Measurements from ENCODE around the gene GRPEL1. TPM values are rescaled to one million over a fixed set of nuclear protein-coding genes. Genes with fewer than 3 reads are reported as not detected.

The GRPEL1 gene
- polyA plus RNA-seq, 1 donor from 2014 or later, result 28.5 TPM

DNA sequence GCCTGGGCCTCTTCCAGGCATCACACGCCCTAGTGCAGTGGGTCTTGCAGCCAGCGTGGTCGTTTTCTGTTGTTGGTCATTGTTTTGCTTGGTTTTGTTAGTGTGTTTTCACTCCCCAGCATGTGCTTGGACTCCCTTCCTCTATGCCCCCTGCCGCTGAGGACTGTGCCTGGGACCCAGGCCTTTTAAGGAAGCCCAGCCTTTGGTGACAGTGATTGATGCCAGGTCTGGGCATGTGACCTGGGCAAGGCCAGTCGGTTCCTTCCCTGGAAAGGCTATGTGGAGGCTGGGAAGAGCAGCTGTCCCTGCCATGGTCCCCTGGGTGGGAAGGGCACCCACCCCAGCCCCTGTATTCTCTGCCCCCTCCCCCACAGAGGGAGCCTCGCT lies 8.8 kb upstream of the GRPEL1 start:
- H3K9ac ChIP-seq (ENCODE audit: low read length), result no peak overlapping the region
- H3K27ac ChIP-seq (ENCODE audit: low read length), result no peak overlapping the region
- no peak overlapping the region for H3K4me2 ChIP-seq (ENCODE audit: low read length)
- no peaks in the 10 kb centered on the region for H3F3A ChIP-seq (ENCODE audit: insufficient read depth, low read length, poor library complexity, severe bottlenecking)
- no peak overlapping the region for H3K4me3 ChIP-seq (ENCODE audit: low read length)
- no peaks in the 10 kb centered on the region for H3K79me2 ChIP-seq (replicated peaks; ENCODE audit: insufficient read depth, low read length)
- H3K27me3 ChIP-seq (ENCODE audit: insufficient read depth, low read depth, low read length), result no peaks in the 10 kb centered on the region
- no peaks in the 10 kb centered on the region for H3K9me3 ChIP-seq (ENCODE audit: low read length)
- H3K9me2 ChIP-seq (ENCODE audit: insufficient read depth, low read length), result no peaks in the 10 kb centered on the region
- no peak for TF ChIP-seq RAD21 (conservative IDR thresholded peaks at IDR 0.05)
- no peak for TF ChIP-seq POLR2AphosphoS5 (IDR thresholded peaks at IDR 0.05)
- no peak for TF ChIP-seq MXI1 (conservative IDR thresholded peaks at IDR 0.05; ENCODE audit: poor library complexity, severe bottlenecking)
- no peak for TF ChIP-seq EP300 (conservative IDR thresholded peaks at IDR 0.05; ENCODE audit: poor library complexity, severe bottlenecking)
- TF ChIP-seq, protein P1, sequence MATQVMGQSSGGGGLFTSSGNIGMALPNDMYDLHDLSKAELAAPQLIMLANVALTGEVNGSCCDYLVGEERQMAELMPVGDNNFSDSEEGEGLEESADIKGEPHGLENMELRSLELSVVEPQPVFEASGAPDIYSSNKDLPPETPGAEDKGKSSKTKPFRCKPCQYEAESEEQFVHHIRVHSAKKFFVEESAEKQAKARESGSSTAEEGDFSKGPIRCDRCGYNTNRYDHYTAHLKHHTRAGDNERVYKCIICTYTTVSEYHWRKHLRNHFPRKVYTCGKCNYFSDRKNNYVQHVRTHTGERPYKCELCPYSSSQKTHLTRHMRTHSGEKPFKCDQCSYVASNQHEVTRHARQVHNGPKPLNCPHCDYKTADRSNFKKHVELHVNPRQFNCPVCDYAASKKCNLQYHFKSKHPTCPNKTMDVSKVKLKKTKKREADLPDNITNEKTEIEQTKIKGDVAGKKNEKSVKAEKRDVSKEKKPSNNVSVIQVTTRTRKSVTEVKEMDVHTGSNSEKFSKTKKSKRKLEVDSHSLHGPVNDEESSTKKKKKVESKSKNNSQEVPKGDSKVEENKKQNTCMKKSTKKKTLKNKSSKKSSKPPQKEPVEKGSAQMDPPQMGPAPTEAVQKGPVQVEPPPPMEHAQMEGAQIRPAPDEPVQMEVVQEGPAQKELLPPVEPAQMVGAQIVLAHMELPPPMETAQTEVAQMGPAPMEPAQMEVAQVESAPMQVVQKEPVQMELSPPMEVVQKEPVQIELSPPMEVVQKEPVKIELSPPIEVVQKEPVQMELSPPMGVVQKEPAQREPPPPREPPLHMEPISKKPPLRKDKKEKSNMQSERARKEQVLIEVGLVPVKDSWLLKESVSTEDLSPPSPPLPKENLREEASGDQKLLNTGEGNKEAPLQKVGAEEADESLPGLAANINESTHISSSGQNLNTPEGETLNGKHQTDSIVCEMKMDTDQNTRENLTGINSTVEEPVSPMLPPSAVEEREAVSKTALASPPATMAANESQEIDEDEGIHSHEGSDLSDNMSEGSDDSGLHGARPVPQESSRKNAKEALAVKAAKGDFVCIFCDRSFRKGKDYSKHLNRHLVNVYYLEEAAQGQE (IDR thresholded peaks at IDR 0.05; ENCODE audit: borderline replicate concordance), result no peak
- no peak for TF ChIP-seq EZH2 (IDR thresholded peaks at IDR 0.05; ENCODE audit: borderline replicate concordance, insufficient read depth, low read length, poor library complexity, severe bottlenecking)
- no peak for TF ChIP-seq SMC3 (conservative IDR thresholded peaks at IDR 0.05; ENCODE audit: poor library complexity)
- TF ChIP-seq TAF1 (IDR thresholded peaks at IDR 0.05; ENCODE audit: low read depth), result no peak
- TF ChIP-seq, protein P2, sequence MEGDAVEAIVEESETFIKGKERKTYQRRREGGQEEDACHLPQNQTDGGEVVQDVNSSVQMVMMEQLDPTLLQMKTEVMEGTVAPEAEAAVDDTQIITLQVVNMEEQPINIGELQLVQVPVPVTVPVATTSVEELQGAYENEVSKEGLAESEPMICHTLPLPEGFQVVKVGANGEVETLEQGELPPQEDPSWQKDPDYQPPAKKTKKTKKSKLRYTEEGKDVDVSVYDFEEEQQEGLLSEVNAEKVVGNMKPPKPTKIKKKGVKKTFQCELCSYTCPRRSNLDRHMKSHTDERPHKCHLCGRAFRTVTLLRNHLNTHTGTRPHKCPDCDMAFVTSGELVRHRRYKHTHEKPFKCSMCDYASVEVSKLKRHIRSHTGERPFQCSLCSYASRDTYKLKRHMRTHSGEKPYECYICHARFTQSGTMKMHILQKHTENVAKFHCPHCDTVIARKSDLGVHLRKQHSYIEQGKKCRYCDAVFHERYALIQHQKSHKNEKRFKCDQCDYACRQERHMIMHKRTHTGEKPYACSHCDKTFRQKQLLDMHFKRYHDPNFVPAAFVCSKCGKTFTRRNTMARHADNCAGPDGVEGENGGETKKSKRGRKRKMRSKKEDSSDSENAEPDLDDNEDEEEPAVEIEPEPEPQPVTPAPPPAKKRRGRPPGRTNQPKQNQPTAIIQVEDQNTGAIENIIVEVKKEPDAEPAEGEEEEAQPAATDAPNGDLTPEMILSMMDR (IDR thresholded peaks at IDR 0.05; ENCODE audit: poor library complexity, severe bottlenecking), result no peak
- no peaks in the 10 kb centered on the region for H4K20me1 ChIP-seq (ENCODE audit: insufficient read depth)
- H3K36me3 ChIP-seq (ENCODE audit: insufficient read depth, low read length), result no peaks in the 10 kb centered on the region
- H2AFZ ChIP-seq (ENCODE audit: low read depth, low read length), result no peak overlapping the region

DNA sequence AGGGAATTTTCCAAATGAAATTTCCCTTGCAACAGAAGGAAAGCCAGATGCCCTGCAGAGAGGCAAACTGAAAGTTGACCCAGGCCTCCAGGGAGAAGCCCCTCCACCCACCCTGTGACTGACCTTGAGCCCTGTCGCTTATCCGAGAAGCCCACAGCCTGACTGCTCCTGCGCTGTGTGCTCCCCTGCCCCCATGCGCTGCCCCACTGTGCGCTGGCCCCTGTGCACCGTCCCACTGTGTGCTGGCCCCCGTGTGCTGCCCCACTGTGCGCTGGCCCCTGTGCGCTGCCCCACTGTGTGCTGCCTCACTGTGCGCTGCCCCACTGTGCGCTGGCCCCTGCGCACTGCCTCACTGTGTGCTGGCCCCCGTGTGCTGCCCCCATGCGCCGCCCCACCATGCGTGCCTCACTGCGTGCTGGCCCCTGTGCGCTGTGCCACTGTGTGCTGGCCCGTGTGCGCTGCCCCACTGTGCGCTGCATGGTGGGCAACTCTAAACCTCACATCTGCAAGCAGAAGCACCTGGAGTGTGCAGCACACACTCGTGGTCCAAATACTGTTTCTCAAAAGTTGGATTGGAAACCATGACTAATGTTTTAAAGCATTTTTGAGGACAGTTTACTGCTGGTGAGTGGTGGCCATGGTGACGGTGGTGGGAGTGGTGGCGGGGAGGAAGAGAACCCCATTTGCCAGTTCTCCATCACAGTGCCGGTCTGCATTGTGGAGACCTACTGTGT lies 8.3 kb upstream of the GRPEL1 start:
- no peaks in the 10 kb centered on the region for H3F3A ChIP-seq (ENCODE audit: insufficient read depth, low read length, poor library complexity, severe bottlenecking)
- no peaks in the 10 kb centered on the region for H4K20me1 ChIP-seq (ENCODE audit: insufficient read depth)
- H3K36me3 ChIP-seq (ENCODE audit: insufficient read depth, low read length), result no peaks in the 10 kb centered on the region
- no peaks in the 10 kb centered on the region for H3K9me3 ChIP-seq (ENCODE audit: low read length)
- H3K27me3 ChIP-seq (ENCODE audit: insufficient read depth, low read depth, low read length), result no peaks in the 10 kb centered on the region
- no peaks in the 10 kb centered on the region for H3K9me2 ChIP-seq (ENCODE audit: insufficient read depth, low read length)
- H3K27ac ChIP-seq (ENCODE audit: low read length), result no peak overlapping the region
- no peaks in the 10 kb centered on the region for H3K79me2 ChIP-seq (replicated peaks; ENCODE audit: insufficient read depth, low read length)
- no peak overlapping the region for H3K4me2 ChIP-seq (ENCODE audit: low read length)
- no peak overlapping the region for H3K4me3 ChIP-seq (ENCODE audit: low read length)
- TF ChIP-seq, protein P1 (IDR thresholded peaks at IDR 0.05; ENCODE audit: borderline replicate concordance), result no peak
- TF ChIP-seq EZH2 (IDR thresholded peaks at IDR 0.05; ENCODE audit: borderline replicate concordance, insufficient read depth, low read length, poor library complexity, severe bottlenecking) (no peak), RAD21 (conservative IDR thresholded peaks at IDR 0.05) (no peak), EP300 (conservative IDR thresholded peaks at IDR 0.05; ENCODE audit: poor library complexity, severe bottlenecking) (no peak), POLR2AphosphoS5 (IDR thresholded peaks at IDR 0.05) (no peak), MXI1 (conservative IDR thresholded peaks at IDR 0.05; ENCODE audit: poor library complexity, severe bottlenecking) (no peak), TAF1 (IDR thresholded peaks at IDR 0.05; ENCODE audit: low read depth) (no peak), SMC3 (conservative IDR thresholded peaks at IDR 0.05; ENCODE audit: poor library complexity) (no peak)
- TF ChIP-seq, protein P2 (IDR thresholded peaks at IDR 0.05; ENCODE audit: poor library complexity, severe bottlenecking), result no peak
- no peak overlapping the region for H3K9ac ChIP-seq (ENCODE audit: low read length)
- no peak overlapping the region for H2AFZ ChIP-seq (ENCODE audit: low read depth, low read length)

Data from neural cell (in vitro differentiated cells).